ENCODE data around the gene CDK1.

DNA sequence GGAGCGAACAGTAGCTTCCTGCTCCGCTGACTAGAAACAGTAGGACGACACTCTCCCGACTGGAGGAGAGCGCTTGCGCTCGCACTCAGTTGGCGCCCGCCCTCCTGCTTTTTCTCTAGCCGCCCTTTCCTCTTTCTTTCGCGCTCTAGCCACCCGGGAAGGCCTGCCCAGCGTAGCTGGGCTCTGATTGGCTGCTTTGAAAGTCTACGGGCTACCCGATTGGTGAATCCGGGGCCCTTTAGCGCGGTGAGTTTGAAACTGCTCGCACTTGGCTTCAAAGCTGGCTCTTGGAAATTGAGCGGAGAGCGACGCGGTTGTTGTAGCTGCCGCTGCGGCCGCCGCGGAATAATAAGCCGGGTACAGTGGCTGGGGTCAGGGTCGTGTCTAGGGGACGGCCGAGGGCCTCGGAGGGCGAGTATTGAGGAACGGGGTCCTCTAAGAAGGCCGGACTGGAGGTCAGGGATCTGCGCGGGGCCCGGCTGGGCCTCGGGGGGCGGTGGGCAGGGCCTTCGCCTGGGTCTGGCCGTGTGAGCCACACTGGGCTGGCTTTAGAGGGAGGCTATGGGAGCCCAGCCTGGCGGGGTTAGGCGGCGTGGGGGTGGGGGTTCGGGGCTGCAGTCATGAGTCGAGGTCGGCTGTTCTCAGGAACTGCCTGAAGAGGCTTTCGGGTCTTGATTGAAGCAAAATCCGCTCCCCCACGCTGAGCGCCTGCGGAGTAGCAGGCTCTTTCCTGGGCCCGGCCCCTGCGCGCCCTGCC is at the start of gene CDK1:
- TF ChIP-seq CTCF (IDR thresholded peaks at IDR 0.05) (peak in 1 of 3 experiments; percentile 19), EP300 (IDR thresholded peaks at IDR 0.05) (no peak), POLR2AphosphoS5 (IDR thresholded peaks at IDR 0.05) (peak; percentile 14 to 85)

Measured in esophagus muscularis mucosa (tissue), 4 donors.